GM19099 (cell line): ENCODE results near the gene SLC2A4.

Source experiments
- POLR2A ChIP-seq: IDR thresholded peaks from 3 replicates; pipeline ENCODE4 v1.6.1; 2011; ENCODE audit warnings: low read depth; ENCODE audit not compliant: insufficient read length; ENCODE audit errors: extremely low read depth

SLC2A4 gene

DNA sequence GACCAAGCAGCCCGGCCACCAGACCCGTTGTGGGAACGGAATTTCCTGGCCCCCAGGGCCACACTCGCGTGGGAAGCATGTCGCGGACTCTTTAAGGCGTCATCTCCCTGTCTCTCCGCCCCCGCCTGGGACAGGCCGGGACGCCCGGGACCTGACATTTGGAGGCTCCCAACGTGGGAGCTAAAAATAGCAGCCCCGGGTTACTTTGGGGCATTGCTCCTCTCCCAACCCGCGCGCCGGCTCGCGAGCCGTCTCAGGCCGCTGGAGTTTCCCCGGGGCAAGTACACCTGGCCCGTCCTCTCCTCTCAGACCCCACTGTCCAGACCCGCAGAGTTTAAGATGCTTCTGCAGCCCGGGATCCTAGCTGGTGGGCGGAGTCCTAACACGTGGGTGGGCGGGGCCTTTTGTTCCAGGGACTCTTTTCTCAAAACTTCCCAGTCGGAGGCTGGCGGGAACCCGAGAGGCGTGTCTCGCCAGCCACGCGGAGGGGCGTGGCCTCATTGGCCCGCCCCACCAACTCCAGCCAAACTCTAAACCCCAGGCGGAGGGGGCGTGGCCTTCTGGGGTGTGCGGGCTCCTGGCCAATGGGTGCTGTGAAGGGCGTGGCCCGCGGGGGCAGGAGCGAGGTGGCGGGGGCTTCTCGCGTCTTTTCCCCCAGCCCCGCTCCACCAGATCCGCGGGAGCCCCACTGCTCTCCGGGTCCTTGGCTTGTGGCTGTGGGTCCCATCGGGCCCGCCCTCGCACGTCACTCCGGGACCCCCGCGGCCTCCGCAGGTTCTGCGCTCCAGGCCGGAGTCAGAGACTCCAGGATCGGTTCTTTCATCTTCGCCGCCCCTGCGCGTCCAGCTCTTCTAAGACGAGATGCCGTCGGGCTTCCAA lies at the start of gene SLC2A4:
Gene SLC2A4, plus strand, starts transcription at position 645 of the 879 bp plus-strand sequence. Its CDS starts 217 bp downstream, at position 862.
- no peak for TF ChIP-seq POLR2A

DNA sequence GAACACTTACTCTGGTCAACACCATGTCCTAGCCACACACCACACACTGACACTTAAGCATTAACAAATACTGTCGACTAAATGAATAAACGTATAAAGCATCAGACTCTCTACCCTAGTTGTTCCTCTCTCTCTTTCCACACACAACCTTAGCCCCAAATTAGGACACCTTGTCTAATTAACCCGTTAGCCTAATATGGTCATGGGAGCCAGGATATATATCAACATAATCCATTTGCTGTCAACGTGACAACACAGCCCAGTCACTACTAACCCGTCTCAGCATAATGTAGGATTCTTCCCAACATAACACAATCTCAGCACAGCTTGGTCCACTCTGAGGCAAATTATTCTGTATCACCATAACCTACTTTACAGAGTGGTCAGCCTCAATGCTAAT lies 49.4 kb upstream of the SLC2A4 start:
- no peak for TF ChIP-seq POLR2A

DNA sequence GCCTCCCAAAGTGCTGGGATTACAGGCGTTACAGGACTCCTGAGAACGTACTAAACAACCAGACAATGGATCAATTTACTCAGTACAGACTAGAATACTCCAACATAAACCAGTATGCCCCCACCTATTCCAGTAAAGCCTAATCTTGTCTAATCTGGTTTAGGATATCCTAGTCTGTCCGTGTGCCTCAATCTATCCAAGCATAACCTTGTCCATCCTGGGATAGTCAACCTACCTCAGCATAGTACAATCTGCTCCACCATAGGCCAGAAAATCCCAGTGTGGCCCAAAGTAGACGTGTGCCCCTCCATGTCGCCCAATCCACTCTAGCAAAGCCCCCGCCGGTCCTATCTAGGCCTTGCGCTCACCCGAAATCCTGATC lies 47.8 kb upstream of the SLC2A4 start:
- no peak for TF ChIP-seq POLR2A

DNA sequence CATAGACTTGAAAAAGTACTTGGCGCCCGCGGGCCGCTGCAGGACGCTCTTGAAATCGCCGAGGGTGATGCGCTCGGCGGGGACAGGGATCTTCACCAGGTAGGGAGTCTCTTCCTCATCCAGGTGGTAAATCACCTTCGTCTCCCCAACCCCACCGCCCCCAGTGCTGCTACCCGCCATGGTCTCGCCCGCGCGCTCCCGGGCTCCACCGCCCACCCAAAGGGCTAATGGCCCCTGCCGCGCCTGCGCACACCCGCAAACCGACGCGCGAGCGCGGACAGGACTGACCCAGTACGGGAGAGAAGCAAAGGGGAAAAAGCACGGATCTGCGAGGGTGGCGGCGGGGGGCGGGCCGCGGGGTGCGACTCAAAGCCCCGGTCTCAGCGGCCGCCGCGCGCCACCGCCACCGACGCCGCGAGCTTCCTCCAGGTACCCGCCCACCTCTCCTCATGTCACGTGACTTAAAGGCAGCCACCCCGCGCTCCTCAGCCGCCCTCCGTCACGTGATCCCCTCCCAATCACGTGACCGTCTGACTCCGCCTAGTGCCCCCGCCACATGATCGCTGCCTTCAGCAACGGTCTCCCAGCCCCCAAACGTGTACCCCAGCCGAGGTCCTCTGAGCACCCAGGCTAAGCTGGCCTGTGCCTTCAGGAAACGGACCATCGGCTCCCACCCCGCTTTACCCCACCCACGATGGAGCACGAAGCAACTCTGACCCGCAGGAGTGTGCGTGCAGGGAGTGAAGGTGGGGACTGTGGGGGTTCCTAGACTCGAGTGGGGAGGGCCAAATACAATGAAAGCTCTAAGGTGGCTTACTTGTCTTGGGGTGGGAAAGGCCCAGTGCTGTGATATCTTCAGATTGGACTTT lies 47.2 kb upstream of the SLC2A4 start, which contains the start of gene DVL2:
Gene DVL2, minus strand, starts transcription at position 435 of the 869 bp plus-strand sequence. Its CDS starts 255 bp downstream, at position 180.
- peak; percentile 79 for TF ChIP-seq POLR2A

DNA sequence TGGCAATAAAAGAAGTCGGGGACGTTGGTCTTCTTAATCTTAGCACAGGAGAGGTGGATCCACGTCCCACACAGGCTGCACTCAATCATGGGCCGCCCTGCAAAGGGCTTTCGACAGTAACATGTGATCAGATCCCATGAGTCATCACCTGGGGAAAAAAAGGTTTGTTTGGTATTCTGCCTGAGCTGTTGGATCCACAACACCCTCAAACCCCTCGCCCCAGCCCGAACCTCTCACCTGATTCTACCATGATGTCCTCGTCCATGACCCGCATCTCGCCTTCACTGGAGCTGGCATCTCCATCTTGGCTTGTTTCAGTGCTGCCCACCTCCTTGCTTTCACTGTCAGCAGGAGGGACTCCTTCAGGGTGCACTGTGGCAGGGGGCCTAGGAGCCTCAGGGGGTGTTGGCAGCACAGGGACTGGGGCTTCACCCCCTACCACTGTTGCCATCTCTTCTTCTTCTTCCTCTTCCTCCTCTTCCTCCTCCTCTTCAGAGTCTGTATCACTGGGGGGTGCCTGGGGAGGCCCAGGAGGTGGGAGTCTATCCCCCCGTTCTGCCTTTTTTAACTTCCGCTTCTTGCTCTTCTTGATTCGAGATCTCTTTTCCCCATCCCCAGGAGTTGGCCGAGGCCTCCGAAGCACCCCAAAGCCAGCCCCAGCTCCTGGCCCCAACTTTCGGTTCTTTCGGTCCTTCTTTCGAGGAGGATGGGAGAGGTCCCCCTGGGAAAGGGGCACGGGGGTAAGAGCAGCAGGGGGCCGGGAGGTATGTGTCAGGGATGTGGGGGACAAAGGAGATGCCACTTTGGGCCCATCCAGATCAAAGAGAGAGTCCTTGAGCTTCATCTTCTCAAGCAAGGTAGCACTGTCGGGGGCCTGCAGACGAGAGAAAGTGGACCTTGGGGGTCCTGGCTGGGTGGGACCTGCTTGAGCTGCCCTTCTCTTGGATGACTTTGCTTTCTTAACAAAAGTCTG lies 45.5 kb upstream of the SLC2A4 start:
- no peak for TF ChIP-seq POLR2A

DNA sequence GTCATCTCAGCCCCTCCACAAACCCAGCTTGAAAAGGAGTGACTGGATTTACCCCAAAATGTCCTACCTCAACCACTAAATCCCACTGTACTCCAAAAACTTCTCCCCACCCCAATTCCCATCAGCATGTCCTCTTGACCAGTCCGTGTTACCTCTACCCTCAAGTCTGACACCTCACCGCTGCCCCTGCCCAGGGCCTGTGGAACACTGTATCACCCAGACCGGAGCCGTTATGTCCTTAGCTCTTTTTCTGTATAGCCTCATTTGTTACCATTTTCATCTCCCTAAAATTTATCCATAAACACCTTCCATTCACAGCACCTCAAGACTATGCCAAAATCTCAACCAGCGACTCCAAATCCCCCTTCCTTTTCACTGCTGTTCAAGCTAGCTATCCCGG lies 44.7 kb upstream of the SLC2A4 start:
- no peak for TF ChIP-seq POLR2A

DNA sequence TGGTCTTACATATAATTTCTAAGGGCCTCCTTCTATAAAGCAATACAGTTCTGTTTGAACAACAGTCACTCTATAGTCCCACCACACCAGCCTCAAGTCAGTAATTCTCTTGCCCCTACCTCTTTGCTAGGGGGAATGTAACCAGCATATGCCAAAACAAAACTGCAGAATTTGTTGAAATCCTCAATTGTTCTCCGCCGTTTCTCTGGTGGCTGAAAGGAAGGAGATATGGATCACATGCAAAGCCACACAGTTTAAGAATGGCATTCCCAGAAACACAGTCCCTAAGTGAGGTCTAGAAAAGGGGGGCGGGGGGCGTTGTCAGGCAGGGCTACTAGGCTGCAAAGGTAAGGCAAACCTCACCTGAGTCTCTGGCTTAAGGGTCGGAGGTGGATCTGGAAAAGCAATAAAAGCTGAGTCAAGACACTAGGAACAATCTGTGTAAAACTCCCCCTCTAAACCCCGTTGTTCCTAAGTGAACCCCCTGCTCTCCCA lies 44.2 kb upstream of the SLC2A4 start:
- TF ChIP-seq POLR2A = no peak

DNA sequence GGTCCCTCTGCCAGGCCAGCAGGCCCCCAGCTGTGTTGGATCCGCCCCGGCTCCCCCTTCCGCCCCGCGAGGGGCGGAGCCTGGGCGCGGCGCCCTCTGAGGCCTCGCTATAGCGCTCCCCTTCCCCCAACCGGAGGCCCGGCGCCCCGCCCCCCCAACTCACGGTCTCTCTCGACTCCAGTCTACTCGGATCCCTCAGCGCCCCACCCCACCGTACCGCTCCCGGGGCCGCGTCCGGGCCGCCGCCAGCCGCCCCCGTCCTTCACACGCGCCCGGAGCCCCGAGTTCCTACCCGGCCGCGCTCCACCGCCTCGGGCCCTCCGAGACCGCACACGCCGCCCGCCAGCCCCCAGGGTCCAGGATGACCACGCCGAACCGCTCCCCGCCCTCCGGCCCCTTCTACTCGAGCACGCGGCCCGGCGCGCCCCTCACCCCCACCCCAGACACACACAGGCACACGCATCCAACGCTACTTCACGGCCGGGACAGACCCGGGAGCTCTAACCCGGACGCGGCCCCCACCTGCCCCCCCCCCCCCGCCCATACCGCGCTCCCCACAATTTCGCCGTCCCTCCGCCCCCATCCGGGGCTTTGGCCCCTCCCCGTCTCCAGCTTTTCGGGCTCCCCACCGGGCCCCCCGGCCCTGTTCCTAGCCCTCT lies 43.6 kb upstream of the SLC2A4 start:
- no peak for TF ChIP-seq POLR2A

DNA sequence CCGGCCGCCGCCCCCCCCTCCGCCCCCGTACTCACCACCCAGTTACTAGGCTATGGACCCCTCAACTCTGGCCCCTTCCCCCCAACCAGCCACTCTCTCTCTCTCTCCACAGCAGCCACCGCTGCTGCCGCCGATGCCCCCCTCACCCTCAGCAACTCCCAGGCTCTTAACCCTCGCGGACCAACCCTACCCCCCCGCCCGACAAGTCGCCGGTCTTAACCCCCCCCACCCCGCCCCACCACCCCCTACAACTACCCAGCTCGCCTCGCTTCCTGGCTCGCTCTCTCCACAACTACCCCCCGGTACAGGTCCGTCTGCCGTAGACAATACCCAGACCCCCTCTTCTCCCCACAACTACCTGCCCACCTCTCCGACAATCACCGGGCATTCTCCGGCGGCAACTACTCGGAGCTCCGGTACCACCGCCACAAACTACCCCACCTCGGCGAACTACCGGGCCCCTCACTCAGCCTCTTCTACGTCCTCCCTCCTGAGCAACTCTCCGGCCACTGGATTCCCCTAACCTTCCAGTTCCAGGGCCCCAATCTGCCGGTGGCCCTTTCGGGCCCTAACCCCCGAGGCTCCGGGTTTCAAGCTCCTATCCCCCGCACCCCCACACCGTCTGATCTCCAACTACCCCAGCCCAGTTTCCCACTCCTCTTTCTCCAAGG lies 43.0 kb upstream of the SLC2A4 start:
- TF ChIP-seq POLR2A = no peak

DNA sequence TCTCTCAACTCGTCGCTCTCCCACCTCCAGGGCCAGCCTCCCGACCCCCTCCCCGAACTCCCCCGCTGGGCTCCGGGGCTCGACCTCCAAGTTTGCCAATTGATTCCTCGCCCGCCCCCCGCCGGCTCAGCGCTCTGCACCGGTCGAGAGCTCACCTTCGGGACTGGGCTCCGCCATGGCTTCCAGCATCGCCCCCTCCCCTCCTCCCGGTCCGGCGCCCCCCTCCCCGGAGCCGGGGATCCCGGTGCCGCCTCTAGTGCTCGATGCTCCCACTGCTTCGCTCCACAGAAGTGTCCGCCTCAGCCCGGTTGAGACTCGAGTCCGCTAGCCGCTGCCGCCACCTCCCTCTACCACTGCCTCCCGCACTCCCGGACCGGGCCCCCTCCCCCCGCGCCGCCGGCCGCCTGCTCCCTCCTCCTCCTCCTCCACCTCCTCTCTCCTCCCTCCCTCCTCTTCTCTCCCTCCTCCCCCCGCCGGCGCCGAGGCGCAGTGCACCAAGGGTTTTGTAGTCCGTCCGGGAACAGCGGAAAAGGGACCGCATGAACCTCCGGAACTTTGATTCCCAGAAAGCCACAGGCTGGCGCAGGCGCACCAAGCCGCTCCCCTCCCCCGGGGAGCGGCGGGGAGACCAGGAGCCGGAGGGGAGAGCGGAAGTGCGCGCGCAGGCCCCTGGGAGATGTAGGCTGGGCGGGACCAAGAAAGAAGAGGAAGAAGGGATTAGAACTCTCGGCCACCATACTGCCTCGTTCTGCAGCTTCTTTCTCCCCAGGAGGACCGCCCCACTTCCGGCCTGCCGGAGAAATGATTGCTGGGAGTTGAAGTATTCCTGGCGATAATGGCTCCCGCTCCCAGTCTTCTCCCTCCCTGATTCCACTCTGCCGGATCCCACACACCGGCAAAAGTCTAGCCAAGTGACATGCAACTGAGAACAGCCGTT lies 42.2 kb upstream of the SLC2A4 start, which contains the start of gene PHF23:
Gene PHF23, minus strand, starts transcription at position 367 of the 937 bp plus-strand sequence. Its CDS starts 178 bp downstream, at position 189.
- TF ChIP-seq POLR2A = peak; percentile 43

DNA sequence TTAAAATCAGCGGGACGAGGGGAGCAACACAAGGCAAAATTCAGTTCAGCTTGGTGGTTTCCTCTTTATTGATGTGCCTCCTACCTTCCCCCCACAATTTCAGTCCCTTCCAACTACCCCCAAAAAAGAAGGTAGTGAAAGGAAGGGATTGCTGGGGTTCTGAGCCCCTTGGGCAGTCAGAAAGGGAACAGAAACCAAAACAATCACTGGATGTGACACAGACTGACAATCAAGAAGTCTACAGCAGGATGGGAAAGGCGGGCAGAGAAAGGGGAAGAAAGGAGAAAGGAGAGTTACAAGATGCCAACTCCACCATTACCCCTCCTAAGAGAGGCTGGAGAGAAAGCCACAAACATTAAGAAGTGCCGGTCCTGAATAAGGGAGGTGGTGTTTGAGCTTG lies 41.1 kb upstream of the SLC2A4 start:
- TF ChIP-seq POLR2A = no peak

DNA sequence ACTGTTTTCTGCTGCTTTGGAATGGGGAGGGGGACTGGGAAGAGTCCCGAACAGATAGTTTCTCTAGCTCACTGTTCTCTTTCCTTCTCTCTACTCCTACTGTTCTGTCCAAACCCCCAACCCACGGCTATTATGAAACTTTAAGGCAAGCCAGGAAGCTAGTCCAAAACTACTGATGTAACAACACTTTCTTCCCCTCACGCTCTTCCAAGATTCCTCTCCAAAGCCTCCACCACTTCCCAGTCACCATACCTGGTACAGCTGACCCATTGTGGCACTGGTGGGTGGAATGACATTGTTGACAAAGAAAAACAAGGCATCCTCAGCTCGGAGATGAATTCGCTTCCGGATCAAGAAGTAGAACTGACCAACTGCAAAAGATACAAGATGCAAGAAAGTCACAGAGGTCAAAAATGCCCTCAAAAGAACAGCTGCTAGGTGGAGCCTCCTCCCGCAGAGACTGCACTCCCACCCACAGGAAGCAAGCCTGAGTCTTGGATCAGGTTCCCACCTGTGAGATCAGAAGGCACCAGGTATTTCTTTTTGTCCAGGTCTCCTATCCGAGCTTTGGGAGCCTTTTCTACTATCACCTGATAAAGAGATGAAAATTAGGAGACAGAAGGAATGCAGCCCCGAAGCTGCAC lies 40.3 kb upstream of the SLC2A4 start:
- TF ChIP-seq POLR2A = no peak
